Measurements from ENCODE around the gene CNIH3.

CNIH3 gene

GRCh38 chr1:224662870-224663269 is 46.8 kb downstream of the CNIH3 start:
- H3K4me3 ChIP-seq (ENCODE audit: low read depth, low read length), result no peak overlapping the region
- TF ChIP-seq, protein P1, sequence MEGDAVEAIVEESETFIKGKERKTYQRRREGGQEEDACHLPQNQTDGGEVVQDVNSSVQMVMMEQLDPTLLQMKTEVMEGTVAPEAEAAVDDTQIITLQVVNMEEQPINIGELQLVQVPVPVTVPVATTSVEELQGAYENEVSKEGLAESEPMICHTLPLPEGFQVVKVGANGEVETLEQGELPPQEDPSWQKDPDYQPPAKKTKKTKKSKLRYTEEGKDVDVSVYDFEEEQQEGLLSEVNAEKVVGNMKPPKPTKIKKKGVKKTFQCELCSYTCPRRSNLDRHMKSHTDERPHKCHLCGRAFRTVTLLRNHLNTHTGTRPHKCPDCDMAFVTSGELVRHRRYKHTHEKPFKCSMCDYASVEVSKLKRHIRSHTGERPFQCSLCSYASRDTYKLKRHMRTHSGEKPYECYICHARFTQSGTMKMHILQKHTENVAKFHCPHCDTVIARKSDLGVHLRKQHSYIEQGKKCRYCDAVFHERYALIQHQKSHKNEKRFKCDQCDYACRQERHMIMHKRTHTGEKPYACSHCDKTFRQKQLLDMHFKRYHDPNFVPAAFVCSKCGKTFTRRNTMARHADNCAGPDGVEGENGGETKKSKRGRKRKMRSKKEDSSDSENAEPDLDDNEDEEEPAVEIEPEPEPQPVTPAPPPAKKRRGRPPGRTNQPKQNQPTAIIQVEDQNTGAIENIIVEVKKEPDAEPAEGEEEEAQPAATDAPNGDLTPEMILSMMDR (IDR thresholded peaks at IDR 0.05; ENCODE audit: low read depth, low read length), result no peak
- in situ Hi-C loops (cut with HindIII; ENCODE audit: low sequenced_read_pairs), result no loop called here
- DNase-seq (ENCODE audit: low read depth, low spot score), result no peak

- DNase-seq (ENCODE audit: low read depth, low spot score), result no peak
- no peak overlapping the region for H3K4me3 ChIP-seq (ENCODE audit: low read depth, low read length)
- TF ChIP-seq, protein P1 (IDR thresholded peaks at IDR 0.05; ENCODE audit: low read depth, low read length), result no peak
- in situ Hi-C loops (cut with HindIII; ENCODE audit: low sequenced_read_pairs), result no loop called here
Measured at GRCh38 chr1:224665016-224665415, 48.9 kb downstream of the CNIH3 start.

DNA sequence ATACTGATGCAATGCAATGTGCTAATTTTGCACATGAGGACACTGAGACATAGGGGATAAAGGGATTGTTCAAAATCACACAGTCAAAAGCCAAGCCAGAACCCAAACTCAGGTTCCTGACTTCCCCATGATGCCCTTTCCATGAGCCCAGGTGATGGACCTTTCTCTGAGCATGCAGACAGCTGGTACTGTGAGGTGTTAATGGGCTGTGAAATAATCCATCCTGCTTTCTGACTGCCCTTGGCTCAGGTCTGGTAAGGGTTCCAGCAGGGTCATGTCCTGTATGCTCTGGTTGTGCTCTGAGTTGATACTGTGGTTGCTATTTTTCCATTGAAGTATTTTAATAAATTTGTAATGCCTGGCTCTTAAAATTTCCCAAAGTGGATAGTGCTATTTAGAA is 50.0 kb downstream of the CNIH3 start:
- TF ChIP-seq, protein P1 (IDR thresholded peaks at IDR 0.05; ENCODE audit: low read depth, low read length), result no peak
- in situ Hi-C loops (cut with HindIII; ENCODE audit: low sequenced_read_pairs), result no loop called here
- DNase-seq (ENCODE audit: low read depth, low spot score), result no peak
- H3K4me3 ChIP-seq (ENCODE audit: low read depth, low read length), result no peak overlapping the region

DNA sequence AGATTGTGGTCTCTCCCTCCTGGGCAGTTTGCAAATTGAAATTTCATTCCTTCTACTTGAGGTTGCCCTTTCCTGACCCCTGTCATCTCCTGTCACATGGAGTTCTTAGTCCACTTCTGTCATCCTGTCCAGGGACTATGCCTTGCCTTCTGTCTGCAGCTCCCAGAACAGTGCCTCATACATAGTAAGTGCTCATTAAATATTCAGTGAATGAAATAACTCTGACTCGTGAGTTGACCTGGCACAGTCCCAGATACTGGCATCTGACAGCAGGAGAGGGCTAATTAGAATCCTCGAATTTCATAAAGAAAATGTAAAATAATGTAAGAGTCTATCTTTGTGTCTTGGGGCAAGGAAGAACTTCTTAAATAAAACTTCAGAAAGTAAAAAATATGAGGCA is 50.8 kb downstream of the CNIH3 start:
- DNase-seq (ENCODE audit: low read depth, low spot score), result no peak
- TF ChIP-seq, protein P1 (IDR thresholded peaks at IDR 0.05; ENCODE audit: low read depth, low read length), result no peak
- in situ Hi-C loops (cut with HindIII; ENCODE audit: low sequenced_read_pairs), result no loop called here
- no peak overlapping the region for H3K4me3 ChIP-seq (ENCODE audit: low read depth, low read length)

DNA sequence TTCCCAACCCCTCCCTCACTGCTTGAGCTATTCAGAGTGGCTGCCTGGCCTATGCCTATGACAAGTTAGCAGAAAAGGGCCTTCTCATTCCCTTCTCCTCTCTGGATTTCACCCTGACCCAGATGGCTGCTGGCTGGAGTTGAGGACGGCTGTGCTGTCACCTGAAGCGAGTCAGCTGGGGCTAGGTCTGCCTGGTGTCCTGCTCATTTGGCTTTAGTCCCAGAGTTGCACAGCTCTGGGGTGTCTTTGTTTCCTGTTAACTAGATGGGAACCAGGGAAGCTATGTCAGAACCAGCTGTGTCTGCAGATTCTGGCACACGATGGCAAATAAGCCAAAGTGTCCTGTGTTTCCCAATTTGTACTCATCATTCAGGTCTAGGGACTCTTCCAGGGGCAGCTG is 52.9 kb downstream of the CNIH3 start:
- TF ChIP-seq, protein P1 (IDR thresholded peaks at IDR 0.05; ENCODE audit: low read depth, low read length), result no peak
- in situ Hi-C loops (cut with HindIII; ENCODE audit: low sequenced_read_pairs), result no loop called here
- H3K4me3 ChIP-seq (ENCODE audit: low read depth, low read length), result no peak overlapping the region
- no peak for DNase-seq (ENCODE audit: low read depth, low spot score)

GRCh38 chr1:224669403-224669802 is 53.3 kb downstream of the CNIH3 start:
- H3K4me3 ChIP-seq (ENCODE audit: low read depth, low read length), result no peak overlapping the region
- in situ Hi-C loops (cut with HindIII; ENCODE audit: low sequenced_read_pairs), result no loop called here
- TF ChIP-seq, protein P1 (IDR thresholded peaks at IDR 0.05; ENCODE audit: low read depth, low read length), result no peak
- no peak for DNase-seq (ENCODE audit: low read depth, low spot score)

DNA sequence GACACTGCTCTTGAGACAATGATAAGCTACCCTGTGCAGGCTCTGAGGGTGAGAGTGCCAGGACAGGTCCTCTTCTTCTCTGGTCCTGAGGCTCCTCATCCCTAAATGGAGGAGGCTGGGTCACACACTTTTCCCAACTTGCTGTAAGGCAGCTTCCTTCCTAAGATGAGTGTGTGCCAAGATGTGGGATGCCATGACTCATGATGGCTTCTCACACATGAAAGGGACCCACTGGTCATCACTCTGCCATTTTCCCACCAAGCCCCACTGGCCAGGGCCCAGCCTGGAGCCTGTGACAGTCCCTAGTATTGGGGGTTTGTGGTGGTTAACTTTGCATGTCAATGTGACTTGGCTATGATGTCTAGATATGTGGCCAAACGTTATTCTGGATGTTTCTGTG is 54.4 kb downstream of the CNIH3 start:
- in situ Hi-C loops (cut with HindIII; ENCODE audit: low sequenced_read_pairs), result no loop called here
- TF ChIP-seq, protein P1 (IDR thresholded peaks at IDR 0.05; ENCODE audit: low read depth, low read length), result no peak
- H3K4me3 ChIP-seq (ENCODE audit: low read depth, low read length), result no peak overlapping the region
- DNase-seq (ENCODE audit: low read depth, low spot score), result no peak

Measured in astrocyte of the spinal cord (primary cell).